ENCODE data around the gene CDH9. TPM values are rescaled to one million over a fixed set of nuclear protein-coding genes. Genes with fewer than 3 reads are reported as not detected.
"Not testable (repeated sequence)": the region's sequence is repeated elsewhere in the genome, so short reads cannot be mapped to it uniquely, and the experiment has no call there.

CDH9 gene
- total RNA-seq, 2 donors from 2014 or later, result not detected

DNA sequence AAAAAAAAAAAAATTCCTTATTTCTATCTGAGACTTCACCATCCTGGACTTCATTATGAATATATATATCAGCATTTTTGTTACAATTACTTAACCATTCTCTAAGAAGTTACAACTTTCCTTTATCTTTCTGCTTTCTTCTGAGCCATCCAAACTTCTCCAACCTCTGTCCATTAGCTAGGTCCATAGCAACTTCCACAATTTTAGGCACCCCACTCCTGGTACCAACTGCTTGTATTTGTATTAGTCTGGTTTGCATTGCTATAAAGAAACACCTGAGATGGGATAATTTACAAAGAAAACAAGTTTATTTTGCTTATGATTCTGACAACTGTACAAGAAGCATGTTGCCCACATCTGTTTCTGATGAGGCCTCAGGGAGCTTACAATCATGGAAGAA lies 182.1 kb downstream of the CDH9 start:
- intact Hi-C loops (cut with DNase I), result no loop called here
- no peak for DNase-seq (ENCODE audit: low spot score)

DNA sequence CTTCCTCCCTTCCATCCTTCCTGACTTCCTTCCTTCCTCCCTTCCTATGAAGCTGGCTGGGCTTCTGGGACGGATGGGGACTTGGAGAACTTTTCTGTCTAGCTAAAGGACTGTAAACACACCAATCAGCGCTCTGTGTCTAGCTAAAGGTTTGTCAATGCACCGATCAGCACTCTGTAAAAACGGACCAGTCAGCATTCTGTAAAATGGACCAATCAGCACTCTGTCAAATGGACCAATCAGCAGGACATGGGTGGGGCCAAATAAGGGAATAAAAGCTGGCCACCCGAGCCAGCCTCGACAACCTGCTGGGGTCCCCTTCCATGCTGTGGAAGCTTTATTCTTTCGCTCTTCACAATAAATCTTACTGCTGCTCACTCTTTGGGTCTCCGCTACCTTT lies 185.9 kb downstream of the CDH9 start:
- intact Hi-C loops (cut with DNase I); DNase-seq (ENCODE audit: low spot score): not testable (repeated sequence)

DNA sequence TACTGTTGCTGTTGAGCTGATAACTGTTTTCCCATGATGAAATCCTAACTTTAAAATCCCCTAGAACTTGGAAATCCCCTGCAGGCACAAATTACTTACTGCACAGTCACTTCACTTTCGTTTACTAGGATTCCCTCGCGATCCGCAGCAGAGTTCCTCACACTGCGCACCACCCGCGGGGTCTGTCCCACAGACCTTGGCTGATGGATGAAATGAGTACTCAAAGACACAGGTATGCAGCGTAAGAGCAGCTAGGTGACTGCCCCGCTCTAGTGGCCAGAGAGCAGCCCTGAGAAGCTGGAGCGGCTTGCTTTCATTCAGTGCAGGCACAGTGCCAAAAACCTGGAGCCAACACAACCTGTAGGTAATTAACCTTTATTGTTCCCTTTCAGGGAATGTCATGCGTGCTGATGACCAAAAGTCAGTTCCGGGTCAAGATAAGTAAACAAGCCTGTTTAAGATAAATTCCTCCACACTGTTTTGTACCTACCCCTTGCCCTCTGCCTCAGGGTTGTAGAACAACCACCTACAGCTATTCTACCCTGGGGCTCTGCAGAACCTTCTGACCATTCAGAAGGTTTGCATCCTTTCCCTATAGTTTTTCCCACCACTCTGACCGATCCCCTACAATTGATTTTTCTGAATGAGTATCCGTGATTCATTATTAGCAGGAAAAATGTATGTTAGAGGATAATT lies 191.2 kb downstream of the CDH9 start:
- DNase-seq (ENCODE audit: low spot score), result no peak
- intact Hi-C loops (cut with DNase I), result no loop called here

DNA sequence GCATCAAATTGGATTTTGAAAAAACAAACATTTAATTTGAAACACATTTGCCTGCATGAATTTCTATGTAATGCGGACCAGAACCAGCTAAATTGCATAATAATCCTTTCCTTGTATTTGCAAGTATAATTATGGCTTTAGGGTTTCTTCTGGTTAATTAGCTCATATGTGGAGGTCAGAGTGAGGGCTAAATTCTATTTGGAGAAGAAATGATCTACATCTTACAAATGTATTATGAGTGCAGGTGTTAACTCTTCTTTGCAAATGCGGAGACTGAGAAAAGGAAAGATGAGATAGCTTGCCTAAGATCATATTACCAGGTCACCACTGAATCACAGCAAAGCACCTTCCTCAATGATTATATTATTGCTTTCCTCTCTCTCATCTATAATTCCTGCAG lies 194.7 kb downstream of the CDH9 start:
- intact Hi-C loops (cut with DNase I), result no loop called here

DNA sequence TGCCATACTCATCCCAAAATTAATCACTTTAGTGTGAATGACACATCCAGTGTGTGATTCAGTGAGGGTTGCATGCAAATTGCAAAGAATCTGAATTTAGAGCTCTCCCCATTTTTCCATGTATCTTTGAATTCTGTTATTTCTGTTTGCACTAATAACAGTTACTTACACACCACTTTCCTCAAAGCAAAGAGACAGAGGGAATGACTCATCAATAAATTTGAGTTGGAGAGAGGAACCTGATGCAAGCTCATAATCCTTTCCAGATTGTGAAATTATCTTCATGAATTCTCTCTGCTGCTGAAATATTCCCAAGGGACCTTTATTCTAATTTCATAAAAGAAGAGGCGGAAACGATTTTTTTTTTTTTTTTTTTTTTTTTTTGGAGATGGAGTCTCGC lies 204.8 kb downstream of the CDH9 start:
- DNase-seq (ENCODE audit: low spot score), result no peak
- intact Hi-C loops (cut with DNase I), result no loop called here

More for the DNA sequence above, 194.7 kb downstream of the CDH9 start:
- no peak for DNase-seq (ENCODE audit: low spot score)

Data from posterior vena cava (tissue), 2 donors.